Astrocyte (in vitro differentiated cells and primary cell): ENCODE measurements around the gene MYO15A.

Source experiments
- CTCF ChIP-seq: IDR thresholded peaks from 2 replicates; pipeline ENCODE4 v1.5.1; 2011; ENCODE audit warnings: low read depth, mild to moderate bottlenecking, inconsistent platforms, low read length, moderate library complexity; ENCODE audit not compliant: insufficient read depth
- EZH2 ChIP-seq: IDR thresholded peaks from 2 replicates; pipeline ENCODE4 v1.6.1; 2012; ENCODE audit warnings: mild to moderate bottlenecking, low read length, inconsistent platforms; ENCODE audit not compliant: insufficient read depth

GRCh38 chr17:18191967-18192366 is 83.4 kb downstream of the MYO15A start:
- peak; percentile 17 for TF ChIP-seq CTCF
- TF ChIP-seq EZH2 = no peak
